ENCODE measurements around the gene NEUROG2.
"Not testable (repeated sequence)": the region's sequence is repeated elsewhere in the genome, so short reads cannot be mapped to it uniquely, and the experiment has no call there.

Gene NEUROG2

GRCh38 chr4:112510291-112511092, 5.5 kb downstream of the NEUROG2 start:
- no peak overlapping the region for H3K4me3 ChIP-seq (replicated peaks; ENCODE audit: low read depth, low read length)
- no peak for TF ChIP-seq CTCF (IDR thresholded peaks at IDR 0.05; ENCODE audit: low read depth, low read length, missing control alignments)
- DNase-seq (ENCODE audit: extremely low read depth, low read depth): no peak

GRCh38 chr4:112509243-112510141, 6.5 kb downstream of the NEUROG2 start:
- DNase-seq (ENCODE audit: extremely low read depth, low read depth): no peak
- H3K4me3 ChIP-seq (replicated peaks; ENCODE audit: low read depth, low read length): no peak overlapping the region
- no peak for TF ChIP-seq CTCF (IDR thresholded peaks at IDR 0.05; ENCODE audit: low read depth, low read length, missing control alignments)

- H3K4me3 ChIP-seq (replicated peaks; ENCODE audit: low read depth, low read length): no peak overlapping the region
- no peak for DNase-seq (ENCODE audit: extremely low read depth, low read depth)
- TF ChIP-seq CTCF (IDR thresholded peaks at IDR 0.05; ENCODE audit: low read depth, low read length, missing control alignments): no peak
These were observed 7.6 kb downstream of the NEUROG2 start for GRCh38 chr4:112508356-112508755.

- DNase-seq (ENCODE audit: extremely low read depth, low read depth): no peak
- TF ChIP-seq CTCF (IDR thresholded peaks at IDR 0.05; ENCODE audit: low read depth, low read length, missing control alignments): no peak
- H3K4me3 ChIP-seq (replicated peaks; ENCODE audit: low read depth, low read length): no peak overlapping the region
These were observed 11.2 kb downstream of the NEUROG2 start for GRCh38 chr4:112504807-112505206.

- TF ChIP-seq CTCF (IDR thresholded peaks at IDR 0.05; ENCODE audit: low read depth, low read length, missing control alignments): no peak
- no peak overlapping the region for H3K4me3 ChIP-seq (replicated peaks; ENCODE audit: low read depth, low read length)
- no peak for DNase-seq (ENCODE audit: extremely low read depth, low read depth)
These were observed 13.1 kb downstream of the NEUROG2 start for GRCh38 chr4:112502871-112503270.

- TF ChIP-seq CTCF (IDR thresholded peaks at IDR 0.05; ENCODE audit: low read depth, low read length, missing control alignments): no peak
- no peak for DNase-seq (ENCODE audit: extremely low read depth, low read depth)
- no peak overlapping the region for H3K4me3 ChIP-seq (replicated peaks; ENCODE audit: low read depth, low read length)
These were observed 23.7 kb downstream of the NEUROG2 start for GRCh38 chr4:112492321-112492720.

- H3K4me3 ChIP-seq (replicated peaks; ENCODE audit: low read depth, low read length); DNase-seq (ENCODE audit: extremely low read depth, low read depth): not testable (repeated sequence)
These were observed 25.2 kb downstream of the NEUROG2 start for GRCh38 chr4:112490808-112491207.
